Smooth muscle cell (in vitro differentiated cells): Measurements from ENCODE around the gene FAM162A. TPM values are rescaled to one million over a fixed set of nuclear protein-coding genes. Genes with fewer than 3 reads are reported as not detected.
A peak's percentile ranks its signal among the peaks of the same experiment; 100 is the strongest.

Source experiments
- DNase-seq: peaks from one replicate; lab custom pipeline; 2025; ENCODE audit not compliant: unreplicated experiment; lab: John Stamatoyannopoulos, UW
- H2AFZ ChIP-seq: fragments of 200-600 bp; sonication (generic); 2 replicates; pipeline ENCODE4 v1.6.0; 2016; ENCODE audit warnings: antibody characterized with exemption, low read depth, mild to moderate bottlenecking
- H3F3A ChIP-seq: fragments of 200-600 bp; sonication (generic); 2 replicates; pipeline ENCODE4 v1.6.0; 2017; ENCODE audit warnings: antibody characterized with exemption, low read depth
- H3K27ac ChIP-seq: fragments of 200-600 bp; sonication (generic); 2 replicates; pipeline ENCODE4 v1.5.1; 2016; ENCODE audit warnings: low read depth, mild to moderate bottlenecking
- H3K27me3 ChIP-seq: fragments of 200-600 bp; sonication (generic); 2 replicates; pipeline ENCODE4 v1.6.1; 2016; ENCODE audit warnings: low read depth, mild to moderate bottlenecking
- H3K36me3 ChIP-seq: fragments of 200-600 bp; sonication (generic); 2 replicates; pipeline ENCODE4 v1.5.1; 2016; ENCODE audit warnings: low read depth
- H3K4me1 ChIP-seq: fragments of 200-600 bp; sonication (generic); 2 replicates; pipeline ENCODE4 v1.5.1; 2016; ENCODE audit warnings: low read depth
- H3K4me2 ChIP-seq: fragments of 200-600 bp; sonication (generic); 2 replicates; pipeline ENCODE4 v1.6.0; 2016; ENCODE audit warnings: mild to moderate bottlenecking
- H3K4me3 ChIP-seq: fragments of 200-600 bp; sonication (generic); 2 replicates; pipeline ENCODE4 v1.5.1; 2016; ENCODE audit warnings: mild to moderate bottlenecking
- H3K79me2 ChIP-seq: fragments of 200-600 bp; sonication (generic); 2 replicates; pipeline ENCODE4 v1.6.0; 2016; ENCODE audit warnings: low read depth, mild to moderate bottlenecking
- H3K9ac ChIP-seq: fragments of 200-600 bp; sonication (generic); 2 replicates; pipeline ENCODE4 v1.6.0; 2016; ENCODE audit warnings: low read depth
- H3K9me3 ChIP-seq: fragments of 200-600 bp; sonication (generic); replicated peaks from 2 replicates; pipeline ENCODE4 v1.5.1; 2016; ENCODE audit warnings: low read depth
- H4K20me1 ChIP-seq: fragments of 200-600 bp; sonication (generic); 2 replicates; pipeline ENCODE4 v1.6.0; 2016; ENCODE audit warnings: low read depth
- CTCF ChIP-seq: fragments of 200-600 bp; sonication (generic); IDR thresholded peaks from 2 replicates; pipeline ENCODE4 v1.5.1; 2017; ENCODE audit warnings: borderline replicate concordance, mild to moderate bottlenecking, antibody characterized with exemption; ENCODE audit not compliant: insufficient read depth, poor library complexity, severe bottlenecking
- WGBS: methylation state at CpG from one replicate; pipeline ENCODE4 v1.1.7; 2016; ENCODE audit warnings: low lambda C conversion rate; 5-methylcytosine and 5-hydroxymethylcytosine counted together
- polyA plus RNA-seq: library from polyadenylated mRNA; unstranded; fragments of >200 nt; fragmentation: Nextera tagmentation; extraction: Ambion mirVana; gene quantifications from 2 replicates; pipeline ENCODE4 v1.2.1, GENCODE V29; 2016
- total RNA-seq: library from RNA; depleted of rRNA; stranded (reverse); fragments of >200 nt; gene quantifications from 2 replicates; pipeline ENCODE4 v1.2.3, GENCODE V29; 2014

The FAM162A gene
- total and polyA plus RNA-seq, 2 experiments from 2014 or later: 117 to 219 TPM

- Histone ChIP-seq H3K9me3 (no peaks in the 10 kb centered on the region), H3K27ac (peak overlapping the region; percentile 83), H3K36me3 (peaks cover 12% of the 10 kb centered on the region), H3K4me2 (peak overlapping the region; percentile 4), H3K79me2 (peaks cover 5% of the 10 kb centered on the region), H2AFZ (no peak overlapping the region), H3K4me1 (no peaks in the 10 kb centered on the region), H3K9ac (no peak overlapping the region), H3K27me3 (no peaks in the 10 kb centered on the region), H4K20me1 (peaks cover 26% of the 10 kb centered on the region), H3F3A (no peaks in the 10 kb centered on the region), H3K4me3 (no peak overlapping the region)
- no peak for DNase-seq
- 60% methylated on average over 6 of the region's 6 CpGs for WGBS
- no peak for TF ChIP-seq CTCF
Measured at GRCh38 chr3:122403489-122403888, 19.5 kb downstream of the FAM162A start.

- H3F3A ChIP-seq: no peaks in the 10 kb centered on the region
- no peaks in the 10 kb centered on the region for H3K4me1 ChIP-seq
- no peak overlapping the region for H3K4me3 ChIP-seq
- no peak for DNase-seq
- no peak overlapping the region for H2AFZ ChIP-seq
- no peaks in the 10 kb centered on the region for H3K27me3 ChIP-seq
- H3K9me3 ChIP-seq: no peaks in the 10 kb centered on the region
- no peak overlapping the region for H3K9ac ChIP-seq
- no peak for TF ChIP-seq CTCF
- H3K36me3 ChIP-seq: peaks cover 12% of the 10 kb centered on the region
- H3K27ac ChIP-seq: no peak overlapping the region
- peaks cover 26% of the 10 kb centered on the region for H4K20me1 ChIP-seq
- peaks cover 5% of the 10 kb centered on the region for H3K79me2 ChIP-seq
- 91% methylated on average over 3 of the region's 3 CpGs for WGBS
- H3K4me2 ChIP-seq: no peak overlapping the region
Measured at GRCh38 chr3:122405015-122405414, 21.0 kb downstream of the FAM162A start.

GRCh38 chr3:122406198-122406597 lies 22.2 kb downstream of the FAM162A start:
- H3K79me2 ChIP-seq: peaks cover 5% of the 10 kb centered on the region
- H3K9me3 ChIP-seq: no peaks in the 10 kb centered on the region
- peaks cover 24% of the 10 kb centered on the region for H4K20me1 ChIP-seq
- H3K9ac ChIP-seq: no peak overlapping the region
- H3K27ac ChIP-seq: no peak overlapping the region
- DNase-seq: no peak
- no peaks in the 10 kb centered on the region for H3F3A ChIP-seq
- no peak overlapping the region for H3K4me3 ChIP-seq
- no peaks in the 10 kb centered on the region for H3K4me1 ChIP-seq
- 98% methylated on average over 4 of the region's 4 CpGs for WGBS
- TF ChIP-seq CTCF: no peak
- H3K27me3 ChIP-seq: no peaks in the 10 kb centered on the region
- H3K4me2 ChIP-seq: no peak overlapping the region
- peaks cover 12% of the 10 kb centered on the region for H3K36me3 ChIP-seq
- no peak overlapping the region for H2AFZ ChIP-seq

GRCh38 chr3:122407946-122408345 lies 24.0 kb downstream of the FAM162A start:
- peaks cover 1% of the 10 kb centered on the region for H3K79me2 ChIP-seq
- no peaks in the 10 kb centered on the region for H3K4me1 ChIP-seq
- no peak overlapping the region for H3K4me3 ChIP-seq
- H3F3A ChIP-seq: no peaks in the 10 kb centered on the region
- H3K36me3 ChIP-seq: peaks cover 12% of the 10 kb centered on the region
- H3K9me3 ChIP-seq: no peaks in the 10 kb centered on the region
- 83% methylated on average over 1 of the region's 1 CpG for WGBS
- H3K4me2 ChIP-seq: no peak overlapping the region
- DNase-seq: no peak
- H3K27ac ChIP-seq: no peak overlapping the region
- H2AFZ ChIP-seq: no peak overlapping the region
- no peak overlapping the region for H3K9ac ChIP-seq
- H3K27me3 ChIP-seq: no peaks in the 10 kb centered on the region
- TF ChIP-seq CTCF: no peak
- peaks cover 13% of the 10 kb centered on the region for H4K20me1 ChIP-seq
